Inferior parietal cortex (tissue), 1 donor: ENCODE results near the gene FAM181A.

Experiments used
- DNase-seq: peaks from one replicate; pipeline ENCODE4 v3.0.0-alpha.2; 2016; ENCODE audit errors: extremely low spot score

Gene FAM181A

DNA sequence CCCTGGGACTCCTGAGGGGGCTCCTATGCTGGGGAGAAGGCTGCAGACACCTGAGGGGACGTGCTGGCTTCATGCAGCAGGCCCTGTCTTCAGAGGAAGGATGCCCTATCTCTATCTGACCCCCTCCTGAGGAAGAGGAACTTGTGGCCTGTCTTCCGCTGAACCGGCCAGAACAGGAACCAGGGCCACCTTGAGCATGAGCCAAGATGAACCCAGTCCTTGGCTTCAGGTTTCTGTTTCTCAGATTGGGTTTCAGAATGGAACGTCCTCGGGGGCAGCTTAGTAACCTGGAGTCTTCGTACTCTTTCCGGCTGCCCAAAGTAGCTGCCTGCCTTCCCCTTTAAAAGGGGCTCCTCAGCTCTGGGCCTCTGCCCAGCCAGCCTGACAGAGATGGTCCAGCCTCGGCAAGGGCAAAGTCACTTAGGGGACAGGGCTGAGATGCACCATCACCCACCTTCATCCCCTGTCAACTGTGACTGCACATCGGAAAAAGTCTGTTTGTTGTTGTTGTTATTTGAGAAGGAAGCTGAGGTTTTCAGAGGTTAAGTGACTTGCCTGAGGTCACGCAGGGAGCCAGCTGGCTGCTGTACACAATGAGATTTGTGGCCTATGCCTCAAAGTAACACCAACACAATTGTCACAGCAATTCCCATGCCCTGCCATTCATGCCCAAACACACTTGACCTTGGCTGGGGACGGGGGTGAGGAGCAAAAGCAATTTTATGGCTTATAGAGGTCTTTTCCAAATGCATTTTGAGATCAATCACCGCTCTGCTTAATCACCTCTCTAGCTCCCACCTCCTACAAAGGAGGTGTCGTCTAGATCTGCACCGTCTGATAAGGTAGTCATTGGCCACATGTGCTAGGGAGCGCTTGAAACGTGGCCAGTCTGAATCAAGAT, 35.8 kb downstream of the FAM181A start:
- no peak for DNase-seq

GRCh38 chr14:93963692-93964091, 36.5 kb downstream of the FAM181A start:
- DNase-seq, result no peak

DNA sequence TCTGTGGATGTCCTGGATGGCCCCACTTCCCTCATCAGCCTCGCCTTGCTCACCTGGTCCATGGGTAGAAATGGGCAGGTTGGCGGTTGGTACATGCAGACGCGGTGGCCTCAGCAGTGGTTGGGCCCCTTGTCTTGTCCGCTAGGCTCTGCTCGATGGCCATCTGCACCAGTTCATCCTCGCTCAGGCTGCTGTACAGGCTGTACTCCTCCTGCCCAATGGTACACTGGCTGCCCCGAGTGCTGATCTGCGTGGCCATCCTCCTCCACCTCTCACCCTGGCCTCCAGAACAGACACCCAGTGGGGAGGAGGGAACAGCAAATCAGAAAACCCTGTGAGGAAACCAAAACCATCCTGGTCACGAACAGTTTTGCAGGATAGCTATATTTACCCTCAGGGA, 37.1 kb downstream of the FAM181A start:
- DNase-seq, result no peak

DNA sequence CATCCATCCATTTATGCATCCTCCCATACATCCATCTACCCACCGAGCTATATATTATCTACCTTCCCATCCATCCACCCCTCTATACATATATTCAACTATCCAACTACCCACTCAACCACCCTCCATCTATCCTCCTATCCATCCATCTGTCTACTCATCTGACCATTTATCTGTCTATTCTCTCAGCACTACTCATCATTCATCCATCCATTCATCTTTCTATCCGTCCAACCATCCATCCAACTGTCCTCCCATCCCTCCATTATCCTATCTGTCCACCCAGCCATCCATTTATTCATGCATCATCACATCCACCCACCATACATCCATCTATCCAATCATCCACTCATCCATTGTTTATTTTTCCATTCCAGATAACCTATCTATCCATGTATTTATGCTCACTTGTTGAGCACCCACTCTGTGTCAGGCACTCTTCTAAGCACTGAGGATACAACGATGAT, 37.7 kb downstream of the FAM181A start:
- no peak for DNase-seq

- no peak for DNase-seq
Measured at GRCh38 chr14:93965287-93965821, 38.2 kb downstream of the FAM181A start.

DNA sequence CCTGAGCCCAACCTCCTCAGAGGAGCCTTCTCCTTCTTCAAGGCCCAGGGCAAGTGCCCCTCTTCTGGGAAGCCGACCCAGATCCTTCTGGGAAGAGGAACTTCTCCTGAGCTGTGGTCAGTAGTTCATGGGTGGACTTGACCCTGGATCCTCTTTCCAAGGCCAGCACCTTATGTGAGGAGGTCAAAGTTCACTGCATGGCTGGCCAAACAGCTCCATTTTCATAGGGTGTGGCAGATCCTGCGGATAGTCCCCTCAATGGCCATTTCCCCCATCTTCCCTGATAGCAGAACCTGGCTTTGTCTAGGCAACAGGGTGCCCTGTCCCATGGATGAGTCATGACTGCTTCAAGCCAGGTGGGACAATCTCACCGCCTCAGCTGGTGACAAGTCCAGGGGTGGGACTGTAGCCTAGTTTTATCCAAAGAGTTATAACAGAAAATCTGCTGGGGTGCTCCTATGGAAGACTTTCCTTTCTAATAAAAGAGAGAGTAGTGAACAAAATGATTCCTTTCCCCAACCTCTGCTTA, 38.9 kb downstream of the FAM181A start:
- no peak for DNase-seq

DNA sequence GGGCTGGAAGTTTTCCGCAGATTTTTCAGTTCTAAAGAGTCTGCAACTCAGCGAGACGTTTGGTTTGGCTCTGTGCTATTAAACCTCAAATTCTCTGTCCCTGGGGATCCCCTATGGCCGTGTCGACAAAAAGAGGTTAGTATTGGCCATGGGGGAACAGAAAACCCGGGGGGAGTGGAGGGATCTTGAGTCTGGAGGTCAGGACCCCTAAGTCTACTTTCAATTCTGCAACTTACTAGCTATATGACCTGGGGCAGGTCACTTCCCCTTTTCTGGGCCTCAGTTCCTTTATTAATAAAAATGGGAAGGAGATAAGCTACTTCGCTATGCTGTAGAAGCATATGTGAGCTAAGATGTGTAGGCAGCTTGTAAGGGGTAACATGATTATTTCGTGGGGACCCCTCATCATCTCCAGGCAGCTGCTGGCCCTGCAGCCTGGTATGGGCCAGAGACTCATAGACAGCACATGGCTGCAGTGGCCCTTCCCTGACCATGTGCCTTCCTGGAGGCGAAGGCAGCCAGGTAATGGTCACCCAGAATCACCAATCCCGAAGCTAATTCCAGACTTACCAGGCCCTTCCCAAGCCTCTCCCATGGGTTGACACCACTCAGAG, 40.6 kb downstream of the FAM181A start:
- DNase-seq, result no peak

GRCh38 chr14:93969082-93969828, 42.1 kb downstream of the FAM181A start:
- DNase-seq, result no peak

DNA sequence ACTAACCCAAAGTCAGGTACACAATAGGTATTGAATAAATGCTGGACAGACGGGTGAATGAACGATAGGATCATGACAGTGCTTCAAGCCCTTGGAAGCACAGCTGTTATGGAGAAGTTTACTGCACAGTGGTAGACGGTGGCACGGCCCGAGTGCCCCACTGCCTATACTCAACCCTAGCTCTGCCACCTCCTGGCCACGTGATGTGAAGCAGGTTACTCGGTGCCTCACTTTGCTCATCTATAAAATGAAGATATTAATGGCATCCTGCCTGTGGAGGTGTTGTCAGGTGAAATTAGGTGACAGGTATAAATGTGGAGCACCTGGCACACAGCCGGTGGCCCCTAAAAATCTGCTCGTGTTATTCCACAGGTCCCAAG, 43.4 kb downstream of the FAM181A start:
- DNase-seq, result no peak

GRCh38 chr14:93970965-93971634, 44.0 kb downstream of the FAM181A start:
- DNase-seq, result no peak

DNA sequence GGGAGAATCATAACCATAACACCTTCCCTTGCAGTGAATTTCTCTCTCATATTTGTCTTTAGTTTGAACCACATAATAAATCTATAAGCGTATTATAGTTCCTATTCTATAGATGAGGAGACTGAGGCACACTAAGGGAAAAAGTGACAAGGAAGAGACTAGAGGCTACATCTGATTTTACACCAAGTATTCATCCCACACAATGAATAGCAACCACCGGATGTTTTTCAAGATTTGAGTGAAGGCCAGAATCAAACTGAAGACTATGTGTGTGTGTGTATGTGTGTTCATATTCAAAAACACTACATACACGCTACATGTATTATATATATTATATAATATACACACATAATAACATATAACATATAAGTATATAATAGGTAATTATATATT, 44.5 kb downstream of the FAM181A start:
- no peak for DNase-seq

DNA sequence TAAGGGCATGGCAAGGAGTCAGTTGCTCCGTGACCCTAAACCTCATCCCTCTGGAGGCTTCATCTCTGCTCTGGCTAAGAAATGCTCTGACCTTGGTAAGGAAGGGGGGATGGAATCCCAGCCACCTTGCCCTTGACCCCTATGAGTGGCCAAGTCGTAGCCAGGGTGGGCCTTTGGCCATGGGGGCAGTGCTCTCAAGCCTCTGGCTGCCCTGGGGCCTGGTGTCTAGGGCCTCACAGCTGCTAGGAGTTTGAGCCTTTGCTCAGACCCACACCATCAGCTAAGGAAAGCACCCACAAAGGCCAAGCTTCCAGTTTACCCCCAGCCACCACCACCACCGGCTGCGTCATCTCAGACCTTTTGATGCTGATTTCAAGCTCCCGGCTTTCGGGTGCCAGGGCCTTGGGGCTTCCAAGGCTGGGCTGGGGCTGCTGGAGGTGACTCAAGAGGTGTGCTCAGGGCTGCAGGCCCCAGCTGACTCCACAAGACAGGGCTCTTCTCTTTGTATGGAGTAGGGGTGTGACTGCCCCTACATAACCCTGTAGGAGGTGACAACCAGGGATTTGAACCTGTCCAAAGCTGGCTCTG, 45.6 kb downstream of the FAM181A start:
- DNase-seq, result no peak

- no peak for DNase-seq
Measured at GRCh38 chr14:93973607-93974006, 46.5 kb downstream of the FAM181A start.

DNA sequence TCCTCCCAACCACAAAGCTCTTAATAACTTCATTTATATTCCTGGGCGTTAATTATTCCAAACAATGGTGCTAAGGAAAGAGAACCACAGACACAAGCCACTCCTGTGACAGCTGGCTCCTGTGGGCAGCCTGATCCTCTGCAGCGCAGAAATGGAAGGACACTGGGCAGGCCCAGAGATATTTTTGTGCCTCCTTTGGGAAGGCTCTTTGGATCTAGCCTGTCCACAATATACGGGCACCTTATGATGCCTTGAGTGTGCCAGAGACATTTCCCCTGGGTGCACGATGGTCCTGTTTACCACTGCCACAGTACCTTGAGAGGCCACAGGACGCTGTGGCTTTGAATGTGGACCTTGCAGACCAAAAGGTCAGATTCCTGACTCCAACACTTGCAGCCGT, 47.2 kb downstream of the FAM181A start:
- no peak for DNase-seq

- DNase-seq, result no peak
Measured at GRCh38 chr14:93974833-93975232, 47.7 kb downstream of the FAM181A start.

DNA sequence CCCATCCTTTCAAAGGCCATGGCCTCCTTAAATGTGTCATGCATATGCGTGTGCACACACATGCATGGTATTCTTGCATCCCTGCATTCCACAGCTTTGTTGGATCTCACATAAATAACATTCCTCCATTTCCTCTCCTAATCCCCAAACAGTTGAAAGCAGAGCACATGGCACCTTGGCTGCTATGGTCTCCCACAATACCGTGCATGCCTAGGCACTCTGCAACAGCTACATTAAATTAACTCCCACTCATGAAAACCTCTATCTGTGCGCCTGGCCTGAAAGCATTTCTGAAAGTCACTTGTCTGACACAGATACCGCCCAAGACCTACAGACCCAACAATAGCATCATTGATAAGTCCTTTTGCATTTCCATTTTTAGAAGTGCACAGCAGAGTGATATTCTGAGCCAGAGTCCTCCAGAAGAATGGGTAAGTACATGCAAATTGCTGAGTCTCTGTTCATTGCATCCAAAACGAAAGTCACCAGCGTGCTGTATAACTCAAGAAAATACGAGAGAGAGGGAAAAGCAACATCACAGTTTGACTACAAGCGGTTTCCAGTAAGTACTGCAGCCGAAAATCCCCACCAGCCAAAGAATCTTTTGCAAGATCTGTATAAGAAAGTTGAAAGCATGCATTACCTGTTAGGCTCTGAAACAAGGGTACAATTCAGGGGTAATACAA, 48.8 kb downstream of the FAM181A start:
- DNase-seq, result peak; percentile 60

GRCh38 chr14:93976477-93977057, 49.4 kb downstream of the FAM181A start, which contains the start of gene ASB2:
Gene ASB2 (minus strand): TSS chr14:93976570. CDS start chr14:93964539, 12,031 bp downstream.
- peak; percentile 39 for DNase-seq

- DNase-seq, result no peak
Measured at GRCh38 chr14:93977171-93977570, 50.0 kb downstream of the FAM181A start.

DNA sequence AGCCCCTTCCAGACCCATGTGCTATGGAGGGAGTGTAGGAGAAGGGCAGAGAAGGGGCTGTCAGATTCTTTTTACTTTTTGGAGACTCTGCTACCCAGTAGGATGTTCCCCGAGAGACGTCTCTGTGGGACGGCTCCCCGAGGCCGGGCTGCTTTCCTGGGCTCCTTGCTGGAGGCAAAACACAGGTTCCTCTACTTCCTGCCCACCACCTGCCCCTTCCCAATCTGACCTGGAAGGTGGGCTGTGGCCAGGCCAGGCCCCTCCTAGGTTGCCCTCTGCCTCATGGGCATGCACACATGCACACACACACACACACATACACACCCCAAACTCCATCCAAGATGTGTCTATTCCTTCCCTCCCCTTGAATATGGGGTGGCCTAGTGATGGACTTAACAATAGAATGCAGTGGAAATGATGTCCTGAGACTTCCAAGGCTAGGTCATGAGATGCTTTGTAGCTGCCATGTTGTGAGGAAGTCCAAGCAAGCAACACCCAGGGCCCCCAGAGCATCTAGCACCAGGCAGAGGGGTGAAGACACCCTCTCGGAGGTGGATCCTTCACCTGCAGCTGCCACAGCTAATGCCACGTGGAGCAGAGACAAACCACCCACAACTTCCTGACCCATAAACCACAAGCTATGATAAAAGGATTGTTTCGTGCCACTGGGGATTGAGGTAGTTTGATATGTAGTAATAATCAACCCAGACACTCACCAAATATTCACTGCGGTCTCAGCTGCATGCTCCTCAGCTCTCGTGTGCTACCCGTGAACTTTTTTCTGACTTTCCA, 50.8 kb downstream of the FAM181A start:
- no peak for DNase-seq
